ENCODE measurements around the gene POLRMT.
"Not testable (repeated sequence)": the region's sequence is repeated elsewhere in the genome, so short reads cannot be mapped to it uniquely, and the experiment has no call there.

Gene POLRMT

DNA sequence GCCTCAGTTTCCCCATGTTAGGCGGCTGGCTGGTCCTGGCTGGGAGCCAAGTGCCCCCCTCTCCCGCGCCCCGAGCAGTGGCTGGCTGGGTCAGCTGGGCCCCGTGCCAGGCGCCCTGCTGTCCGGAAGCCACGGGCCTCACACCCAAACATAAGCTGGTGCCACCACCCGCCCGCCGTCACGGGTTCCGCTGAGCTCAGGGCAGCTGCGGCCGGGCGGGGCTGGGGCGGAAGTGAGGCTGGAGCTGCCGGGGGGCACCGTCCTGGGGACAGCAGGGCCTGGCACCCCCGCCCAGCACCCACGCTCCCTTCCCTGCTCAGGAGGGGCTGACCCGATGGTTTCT is 24.4 kb downstream of the POLRMT start:
- DNase-seq, result peak; percentile 62

GRCh38 chr19:608155-609003 is 25.0 kb downstream of the POLRMT start:
- no peak for DNase-seq

DNA sequence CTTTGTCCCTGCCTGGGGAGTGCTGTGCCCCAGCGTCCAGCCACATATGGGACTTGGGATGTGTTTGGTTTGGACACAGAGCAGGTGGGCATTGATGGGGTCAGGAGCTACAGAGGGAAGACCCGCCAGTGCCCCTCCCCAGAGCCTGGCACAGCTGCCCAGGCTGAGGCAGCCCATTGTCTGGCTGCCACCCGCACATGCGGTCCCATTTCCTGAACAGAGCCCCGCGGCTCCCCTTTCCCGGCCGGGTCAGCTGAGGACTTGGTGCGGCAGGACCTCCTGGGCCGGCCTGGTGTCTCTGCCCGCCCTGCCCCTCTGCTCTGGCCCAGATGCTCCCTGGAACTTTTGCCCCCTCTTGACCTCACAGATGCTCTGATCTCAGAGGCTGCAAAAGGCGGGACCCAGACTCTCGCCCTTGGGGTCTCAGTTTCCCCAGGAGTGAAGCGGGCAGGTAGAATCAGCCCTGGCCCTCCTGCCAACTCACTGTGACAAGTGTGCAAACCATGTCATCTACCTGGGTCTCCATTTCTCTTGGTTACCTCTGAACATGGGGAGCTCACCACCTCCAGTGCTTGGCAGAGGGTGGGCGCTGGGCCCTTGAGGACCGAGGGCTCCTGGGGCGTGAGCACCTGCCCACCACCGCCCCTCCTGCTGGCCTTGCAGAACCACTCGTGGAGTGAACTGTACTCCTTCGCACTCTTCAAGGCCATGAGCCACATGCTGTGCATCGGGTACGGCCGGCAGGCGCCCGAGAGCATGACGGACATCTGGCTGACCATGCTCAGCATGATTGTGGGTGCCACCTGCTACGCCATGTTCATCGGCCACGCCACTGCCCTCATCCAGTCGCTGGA is 25.8 kb downstream of the POLRMT start:
- no peak for DNase-seq

DNA sequence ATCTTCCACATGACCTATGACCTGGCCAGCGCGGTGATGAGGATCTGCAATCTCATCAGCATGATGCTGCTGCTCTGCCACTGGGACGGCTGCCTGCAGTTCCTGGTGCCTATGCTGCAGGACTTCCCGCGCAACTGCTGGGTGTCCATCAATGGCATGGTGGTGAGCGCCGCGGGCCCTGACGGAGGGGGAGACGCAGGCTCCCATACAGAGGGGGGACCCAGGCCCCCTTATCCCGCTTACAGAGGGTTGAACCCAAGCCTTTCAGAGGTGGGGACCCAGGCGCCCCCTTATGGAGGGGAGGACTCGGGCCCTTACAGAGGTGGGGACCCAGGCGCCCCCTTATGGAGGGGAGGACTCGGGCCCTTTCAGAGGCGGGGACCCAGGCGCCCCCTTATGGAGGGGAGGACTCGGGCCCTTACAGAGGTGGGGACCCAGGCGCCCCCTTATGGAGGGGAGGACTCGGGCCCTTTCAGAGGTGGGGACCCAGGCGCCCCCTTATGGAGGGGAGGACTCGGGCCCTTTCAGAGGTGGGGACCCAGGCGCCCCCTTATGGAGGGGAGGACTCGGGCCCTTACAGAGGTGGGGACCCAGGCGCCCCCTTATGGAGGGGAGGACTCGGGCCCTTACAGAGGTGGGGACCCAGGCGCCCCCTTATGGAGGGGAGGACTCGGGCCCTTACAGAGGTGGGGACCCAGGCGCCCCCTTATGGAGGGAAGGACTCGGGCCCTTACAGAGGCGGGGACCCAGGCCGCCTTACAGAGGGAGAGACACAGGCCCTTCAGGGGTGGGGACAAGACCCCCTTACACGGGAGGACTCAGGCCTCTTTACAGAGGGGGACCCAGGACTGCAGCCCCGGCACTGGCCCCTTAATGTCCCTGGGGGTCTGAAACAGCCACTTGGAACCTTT is 28.0 kb downstream of the POLRMT start:
- DNase-seq, result peak; percentile 31

- no peak for DNase-seq
Measured at GRCh38 chr19:604355-604754, 29.0 kb downstream of the POLRMT start.

DNA sequence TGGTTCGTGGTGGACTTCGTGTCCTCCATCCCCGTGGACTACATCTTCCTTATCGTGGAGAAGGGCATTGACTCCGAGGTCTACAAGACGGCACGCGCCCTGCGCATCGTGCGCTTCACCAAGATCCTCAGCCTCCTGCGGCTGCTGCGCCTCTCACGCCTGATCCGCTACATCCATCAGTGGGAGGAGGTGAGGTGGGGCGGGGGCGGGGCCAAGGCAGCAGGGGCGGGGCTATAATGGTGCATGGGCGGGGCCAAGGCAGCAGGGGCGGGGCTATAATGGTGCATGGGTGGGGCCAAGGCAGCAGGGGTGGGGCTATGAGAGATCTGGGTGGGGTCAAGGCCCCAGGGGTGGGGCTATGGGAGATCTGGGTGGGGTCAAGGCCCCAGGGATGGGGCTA is 29.6 kb downstream of the POLRMT start:
- DNase-seq, result not testable (repeated sequence)

DNA sequence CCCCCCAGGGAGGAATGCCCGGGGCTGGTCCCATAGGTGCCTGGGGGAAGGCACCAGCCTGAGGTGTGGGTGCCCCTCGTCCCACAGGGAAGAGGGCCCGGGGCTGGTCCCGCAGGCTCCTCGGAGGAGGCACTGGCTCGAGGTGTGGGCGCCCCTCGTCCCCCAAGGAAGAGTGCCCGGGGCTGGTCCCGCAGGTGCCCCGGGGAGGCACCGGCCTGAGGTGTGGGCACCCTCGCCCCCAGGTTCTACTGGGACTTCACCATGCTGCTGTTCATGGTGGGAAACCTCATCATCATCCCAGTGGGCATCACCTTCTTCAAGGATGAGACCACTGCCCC is 30.1 kb downstream of the POLRMT start:
- DNase-seq, result not testable (repeated sequence)

DNA sequence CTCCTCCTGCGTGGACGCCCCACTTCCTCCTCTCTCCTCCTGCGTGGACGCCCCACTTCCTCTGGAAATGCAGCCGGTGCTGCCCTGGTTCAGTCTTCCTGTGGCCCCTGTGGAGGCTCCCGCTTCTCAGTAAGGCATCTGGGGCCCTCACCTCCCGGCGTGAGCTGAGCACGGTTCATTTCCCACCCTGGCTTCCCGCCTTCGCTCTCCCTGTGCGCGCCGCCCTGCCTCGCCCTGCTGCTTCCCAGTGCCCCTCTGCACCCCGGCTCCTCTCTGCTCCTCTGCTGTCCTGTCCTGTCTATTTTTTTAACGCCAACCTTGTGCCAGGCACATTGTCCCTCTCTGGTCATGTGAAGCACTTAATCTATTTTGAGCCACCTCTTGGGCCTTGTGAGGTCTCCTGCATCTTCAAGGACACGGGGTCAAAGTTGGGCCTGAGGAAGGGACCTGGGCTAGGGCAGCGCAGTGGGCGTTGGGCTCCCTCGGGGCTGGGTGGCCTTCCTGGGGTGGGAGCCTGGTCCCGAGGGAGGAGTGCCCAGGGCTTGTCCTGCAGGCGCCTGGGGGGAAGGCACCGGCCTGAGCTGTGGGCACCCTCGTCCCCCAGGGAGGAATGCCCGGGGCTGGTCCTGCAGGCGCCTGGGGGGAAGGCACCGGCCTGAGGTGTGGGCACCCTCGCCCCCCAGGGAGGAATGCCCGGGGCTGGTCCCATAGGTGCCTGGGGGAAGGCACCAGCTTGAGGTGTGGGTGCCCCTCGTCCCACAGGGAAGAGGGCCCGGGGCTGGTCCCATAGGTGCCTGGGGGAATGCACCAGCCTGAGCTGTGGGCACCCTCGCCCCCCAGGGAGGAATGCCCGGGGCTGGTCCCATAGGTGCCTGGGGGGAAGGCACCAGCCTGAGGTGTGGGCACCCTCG is 30.7 kb downstream of the POLRMT start:
- no peak for DNase-seq

DNA sequence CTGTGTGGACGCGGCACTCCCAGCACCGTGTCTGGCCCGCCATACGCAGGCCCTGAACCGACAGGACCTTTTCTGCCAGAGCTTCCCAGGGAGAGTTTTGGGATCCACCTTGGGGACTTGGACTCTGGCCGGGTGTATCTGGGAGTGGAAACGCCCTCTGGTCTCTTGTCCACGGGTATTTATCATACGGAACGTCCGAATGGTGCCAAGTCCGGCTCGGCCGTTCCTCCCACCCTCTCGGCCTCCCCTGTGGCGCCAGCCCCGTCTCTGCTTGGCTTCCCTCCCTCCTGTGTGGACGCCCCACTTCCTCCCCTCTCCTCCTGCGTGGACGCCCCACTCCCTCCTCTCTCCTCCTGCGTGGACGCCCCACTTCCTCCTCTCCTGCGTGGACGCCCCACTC is 31.5 kb downstream of the POLRMT start:
- no peak for DNase-seq

DNA sequence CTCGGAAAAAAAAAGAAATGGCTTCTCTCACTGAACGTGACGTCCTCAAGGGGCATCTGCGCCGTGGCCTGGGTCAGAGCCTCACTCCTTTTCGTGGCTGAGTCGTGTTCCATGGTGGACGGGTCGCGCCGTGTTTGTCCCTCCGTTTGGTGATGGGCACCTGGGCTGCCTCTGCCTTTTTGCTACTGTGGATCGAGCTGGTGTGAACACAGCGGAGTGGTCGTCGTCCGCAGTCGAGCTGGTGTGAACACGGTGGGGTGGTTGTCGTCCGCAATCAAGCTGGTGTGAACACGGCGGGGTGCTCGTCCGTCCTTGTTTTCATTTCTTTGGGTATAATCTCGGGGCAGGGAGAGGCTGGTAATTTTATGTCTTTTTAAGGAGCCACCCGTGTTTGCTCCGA is 32.0 kb downstream of the POLRMT start:
- no peak for DNase-seq

DNA sequence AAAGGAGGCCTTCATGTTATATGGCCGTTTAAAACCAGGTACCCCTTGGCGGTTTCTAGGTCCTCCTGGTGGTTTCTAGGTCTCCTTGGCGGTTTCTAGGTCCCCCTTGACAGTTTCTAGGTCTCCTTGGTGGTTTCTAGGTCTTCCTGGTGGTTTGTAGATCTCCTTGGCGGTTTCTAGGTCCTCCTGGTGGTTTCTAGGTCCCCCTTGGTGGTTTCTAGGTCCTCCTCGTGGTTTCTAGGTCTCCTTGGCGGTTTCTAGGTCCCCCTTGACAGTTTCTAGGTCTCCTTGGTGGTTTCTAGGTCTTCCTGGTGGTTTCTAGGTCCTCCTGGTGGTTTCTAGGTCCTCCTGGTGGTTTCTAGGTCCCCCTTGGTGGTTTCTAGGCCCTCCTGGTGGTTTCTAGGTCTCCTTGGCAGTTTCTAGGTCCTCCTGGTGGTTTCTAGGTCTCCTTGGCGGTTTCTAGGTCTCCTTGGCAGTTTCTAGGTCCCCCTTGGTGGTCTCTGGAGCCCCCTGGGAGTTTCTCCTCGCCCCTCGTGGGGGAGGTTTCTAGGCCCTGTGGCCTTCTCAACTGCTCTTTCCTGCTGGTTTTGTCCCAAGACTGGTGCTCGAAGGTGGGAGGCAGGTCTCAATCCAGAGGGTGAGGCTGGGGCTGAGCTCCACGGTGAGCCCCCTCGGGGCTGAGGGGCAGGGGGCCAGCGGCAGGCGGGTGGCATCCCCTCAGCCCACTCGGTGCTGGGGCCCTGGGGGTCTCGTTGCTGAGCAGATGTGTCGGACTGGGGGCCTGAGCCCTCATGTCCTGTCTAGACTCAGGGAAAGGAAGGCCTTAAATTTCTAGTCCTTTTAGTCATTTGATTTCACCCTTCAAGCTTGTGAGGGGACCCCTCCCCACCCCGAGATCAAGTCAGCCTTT is 35.7 kb downstream of the POLRMT start:
- DNase-seq, result peak; percentile 53

DNA sequence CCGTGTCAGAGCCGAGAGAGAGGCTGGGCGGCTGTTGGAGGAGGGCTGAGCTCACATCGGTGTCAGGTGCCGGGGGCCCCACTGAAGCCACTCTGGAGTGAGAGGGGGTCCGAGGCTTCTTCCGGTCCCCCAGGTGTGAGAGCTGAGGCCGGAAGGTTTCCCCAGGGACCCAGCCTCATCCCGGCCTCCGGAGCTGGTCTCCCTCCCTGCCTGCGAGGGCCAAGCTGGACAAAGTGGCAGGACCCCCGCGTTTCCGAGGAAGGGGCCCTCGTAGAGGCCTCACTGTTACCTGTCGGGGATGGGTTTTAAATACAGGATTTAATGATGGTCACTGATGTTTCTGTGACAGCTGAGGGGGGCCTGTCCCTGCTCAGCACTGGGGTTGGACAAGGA is 37.1 kb downstream of the POLRMT start:
- no peak for DNase-seq

GRCh38 chr19:595326-596262 is 37.7 kb downstream of the POLRMT start:
- DNase-seq, result no peak

DNA sequence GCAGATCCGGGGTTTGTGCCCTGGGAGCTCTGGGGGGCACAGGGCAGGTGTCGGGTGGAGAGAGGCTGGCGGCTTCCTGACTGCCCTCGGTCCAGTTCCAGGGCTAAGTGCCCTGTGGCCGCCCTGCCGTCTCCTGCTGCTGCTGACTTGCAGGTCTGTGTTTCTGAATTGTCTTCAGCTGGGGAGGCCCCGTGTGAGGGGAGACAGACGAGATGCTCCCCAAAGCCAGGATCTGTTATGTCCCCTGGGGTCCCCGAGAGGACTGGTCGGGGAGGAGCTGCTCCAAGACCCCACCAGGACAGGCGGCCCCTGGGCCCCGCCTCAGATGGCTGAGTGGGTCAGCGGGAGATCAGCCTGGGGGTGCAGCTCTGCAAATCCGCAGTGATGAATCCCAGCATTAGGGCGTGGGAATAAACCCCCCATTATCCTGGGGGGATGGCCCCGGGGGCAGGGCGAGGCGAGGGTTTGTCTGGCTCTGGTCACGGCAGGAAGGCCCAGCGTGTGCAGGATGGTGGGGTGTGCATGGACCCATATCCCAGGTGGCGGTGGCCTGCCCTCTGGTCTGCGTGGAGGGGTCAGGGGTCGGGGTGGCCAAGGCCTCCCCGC is 39.0 kb downstream of the POLRMT start:
- DNase-seq, result no peak

- DNase-seq, result no peak
Measured at GRCh38 chr19:593505-593904, 39.8 kb downstream of the POLRMT start.

GRCh38 chr19:593055-593454 is 40.3 kb downstream of the POLRMT start:
- DNase-seq, result no peak

GRCh38 chr19:592101-592500 is 41.2 kb downstream of the POLRMT start:
- DNase-seq, result no peak

- DNase-seq, result no peak
Measured at GRCh38 chr19:591099-591958, 42.0 kb downstream of the POLRMT start.

DNA sequence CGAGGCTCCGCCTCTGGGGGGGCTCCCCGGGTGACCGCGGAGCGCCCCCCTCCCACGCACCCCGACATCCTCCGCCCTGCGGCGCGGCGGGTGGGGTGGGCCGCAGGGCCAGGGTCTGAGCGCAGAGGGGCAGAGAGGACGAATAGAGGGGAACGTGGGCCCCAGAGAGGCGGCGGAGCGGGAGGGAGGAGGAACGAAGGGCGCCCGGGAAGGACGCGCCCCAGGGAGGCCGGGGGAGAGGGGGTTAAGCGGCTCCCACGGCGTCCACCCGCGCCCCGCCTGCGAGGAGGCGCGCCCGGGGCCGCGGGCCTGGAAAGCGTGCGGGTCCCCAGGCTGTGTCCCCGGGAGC is 42.6 kb downstream of the POLRMT start:
- no peak for DNase-seq
